Measurements from ENCODE around the gene MED12.

MED12 gene

DNA sequence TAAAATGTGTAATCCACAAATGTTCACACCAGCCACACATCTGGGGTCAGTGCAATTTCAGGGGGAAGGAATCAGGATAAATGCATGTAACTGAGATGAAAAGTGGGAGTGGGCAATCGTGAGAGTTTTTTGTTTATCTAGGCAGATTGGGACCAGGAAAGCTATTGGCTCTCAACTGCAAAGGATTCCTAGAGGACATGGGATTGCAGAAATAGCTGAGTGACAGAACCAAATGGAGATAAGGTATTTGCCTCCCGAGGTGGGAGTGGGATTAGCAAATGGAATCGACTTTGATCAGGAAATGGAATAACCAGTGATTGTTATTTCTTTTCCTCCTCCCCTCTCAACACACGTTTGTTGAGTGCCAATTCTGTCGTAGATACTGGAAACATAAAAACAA lies 65.7 kb downstream of the MED12 start:
- in situ Hi-C loops (cut with HindIII; ENCODE audit: low sequenced_read_pairs), result no loop called here

- in situ Hi-C loops (cut with HindIII; ENCODE audit: low sequenced_read_pairs), result no loop called here
Measured at GRCh38 chrX:71184803-71185495, 66.6 kb downstream of the MED12 start.

DNA sequence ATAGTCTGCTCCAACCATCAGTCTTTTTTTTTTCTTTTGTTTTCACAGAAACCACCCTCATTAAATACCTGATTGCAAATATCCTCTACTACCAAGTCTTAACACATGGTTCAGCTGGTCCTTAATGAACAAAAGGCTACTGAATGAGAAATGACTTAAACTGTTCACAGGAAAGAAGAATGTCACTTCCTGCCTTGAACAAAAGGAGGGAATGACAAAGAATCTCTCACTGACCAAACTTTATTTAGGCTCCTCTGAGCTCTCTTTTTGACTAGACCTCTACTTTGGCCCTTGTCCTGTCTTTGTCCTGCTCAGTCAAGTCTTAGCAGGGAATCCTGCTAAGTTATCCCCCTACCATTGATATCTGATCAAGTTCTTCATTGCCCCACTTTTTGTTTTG lies 72.9 kb downstream of the MED12 start:
- in situ Hi-C loops (cut with HindIII; ENCODE audit: low sequenced_read_pairs), result no loop called here

All from endothelial cell of hepatic sinusoid (primary cell).